HepG2 (cell line): ENCODE data around the gene PGA3. TPM values are rescaled to one million over a fixed set of nuclear protein-coding genes. Genes with fewer than 3 reads are reported as not detected.
A peak's percentile ranks its signal among the peaks of the same experiment; 100 is the strongest.

ENCODE experiments used
- ARNTL ChIP-seq: sonication (generic); formaldehyde crosslinking; IDR thresholded peaks from 2 replicates; pipeline ENCODE4 v1.4.0; 2020; ENCODE audit warnings: mild to moderate bottlenecking, missing genetic modification reagents
- GABPB1 ChIP-seq: IDR thresholded peaks from 2 replicates; pipeline ENCODE4 v1.6.1; 2016; ENCODE audit warnings: mild to moderate bottlenecking, missing genetic modification reagents, moderate library complexity, missing compliant biosample characterization
- GTF3A ChIP-seq: sonication (generic); formaldehyde crosslinking; conservative IDR thresholded peaks from 2 replicates; pipeline ENCODE4 v1.4.0; 2020; ENCODE audit warnings: mild to moderate bottlenecking, missing genetic modification reagents
- KDM5A ChIP-seq: fragments of 200-600 bp; sonication (generic); IDR thresholded peaks from 2 replicates; pipeline ENCODE4 v1.7.0; 2018; ENCODE audit warnings: antibody characterized with exemption, mild to moderate bottlenecking, low read length, borderline replicate concordance
- KDM5B ChIP-seq: sonication (generic); formaldehyde crosslinking; IDR thresholded peaks from 2 replicates; pipeline ENCODE4 v1.4.0; 2020; ENCODE audit warnings: missing genetic modification reagents, mild to moderate bottlenecking, borderline replicate concordance
- NFE2L1 ChIP-seq: sonication (generic); formaldehyde crosslinking; IDR thresholded peaks from 2 replicates; pipeline ENCODE4 v1.4.0; 2020; ENCODE audit warnings: missing genetic modification reagents, mild to moderate bottlenecking, borderline replicate concordance
- NFYB ChIP-seq: sonication (generic); formaldehyde crosslinking; IDR thresholded peaks from 2 replicates; pipeline ENCODE4 v1.4.0; 2020; ENCODE audit warnings: missing genetic modification reagents
- SAFB2 ChIP-seq: sonication (generic); formaldehyde crosslinking; IDR thresholded peaks from 2 replicates; pipeline ENCODE4 v1.5.1; 2020; ENCODE audit warnings: missing genetic modification reagents, low read depth, mild to moderate bottlenecking, borderline replicate concordance
- SKI ChIP-seq: fragments of 450-650 bp; IDR thresholded peaks from one replicate; pipeline ENCODE4 v1.6.1; 2018; ENCODE audit warnings: mild to moderate bottlenecking; ENCODE audit not compliant: partially characterized antibody
- TCF12 ChIP-seq, 2 experiments: fragments of 450-650 bp in 1 of 2; sonication (generic) in 1 of 2; formaldehyde crosslinking in 1 of 2; IDR thresholded peaks; 2 replicates each; pipeline versions ENCODE4 v1.6.1 to v1.8.0; 2017 to 2022; ENCODE audit warnings: antibody characterized with exemption in 1 of 2, mild to moderate bottlenecking in 1 of 2, missing genetic modification reagents in 1 of 2, moderate library complexity in 1 of 2
- YEATS4 ChIP-seq: sonication (generic); formaldehyde crosslinking; IDR thresholded peaks from 2 replicates; pipeline ENCODE4 v1.4.0; 2020; ENCODE audit warnings: missing genetic modification reagents, borderline replicate concordance
- ZFP62 ChIP-seq: sonication (generic); formaldehyde crosslinking; IDR thresholded peaks from 2 replicates; pipeline ENCODE4 v1.4.0; 2020; ENCODE audit warnings: missing genetic modification reagents
- ZNF121 ChIP-seq: sonication (generic); formaldehyde crosslinking; IDR thresholded peaks from 2 replicates; pipeline ENCODE4 v1.5.0; 2020; ENCODE audit warnings: mild to moderate bottlenecking, missing genetic modification reagents
- ZNF513 ChIP-seq: sonication (generic); formaldehyde crosslinking; conservative IDR thresholded peaks from 2 replicates; pipeline ENCODE4 v1.5.0; 2020; ENCODE audit warnings: missing genetic modification reagents
- ZNF558 ChIP-seq: sonication (generic); formaldehyde crosslinking; IDR thresholded peaks from 2 replicates; pipeline ENCODE4 v1.9.0; 2022; ENCODE audit warnings: mild to moderate bottlenecking, missing genetic modification reagents, borderline replicate concordance
- ZNF598 ChIP-seq: sonication (generic); formaldehyde crosslinking; IDR thresholded peaks from 2 replicates; pipeline ENCODE4 v1.5.1; 2020; ENCODE audit warnings: mild to moderate bottlenecking, missing genetic modification reagents, borderline replicate concordance
- ZNF614 ChIP-seq: IDR thresholded peaks from 2 replicates; pipeline ENCODE4 v1.6.1; 2018; ENCODE audit warnings: missing biosample characterization, missing genetic modification reagents, inconsistent platforms, borderline replicate concordance
- ZNF670 ChIP-seq: sonication (generic); formaldehyde crosslinking; IDR thresholded peaks from 2 replicates; pipeline ENCODE4 v1.8.0; 2022; ENCODE audit warnings: mild to moderate bottlenecking, missing genetic modification reagents, borderline replicate concordance
- ZNF788 ChIP-seq: sonication (generic); formaldehyde crosslinking; IDR thresholded peaks from 2 replicates; pipeline ENCODE4 v1.5.0; 2020; ENCODE audit warnings: mild to moderate bottlenecking, missing genetic modification reagents, borderline replicate concordance
- polyA plus RNA-seq, 8 experiments: library from polyadenylated mRNA; depleted of rRNA in 3 of 8; stranded (reverse) in 7 of 8; unstranded in 1 of 8; fragments of >200 nt; fragmentation: Illumina TruSeq in 4 of 8; extraction: Trizol in 4 of 8; gene quantifications; 2 replicates each; pipeline versions ENCODE4 v1.2.1 to v1.2.3, GENCODE V29; 2011 to 2016; ENCODE audit warnings: low read depth in 4 of 8, missing spikeins in 1 of 8, mixed read lengths in 1 of 8; ENCODE audit not compliant: insufficient read depth in 1 of 8
- total RNA-seq, 5 experiments: library from RNA; depleted of rRNA; stranded (reverse); fragments of >200 nt; fragmentation: Illumina TruSeq; extraction: Trizol; gene quantifications; 2 replicates each; pipeline ENCODE4 v1.2.3, GENCODE V29; 2016; ENCODE audit warnings: low read depth in 1 of 5
- TF ChIP-seq, protein P1 (sequence below): IDR thresholded peaks from 2 replicates; pipeline ENCODE4 v1.6.1; 2012; ENCODE audit warnings: inconsistent platforms
- TF ChIP-seq, protein P2 (sequence below): sonication (generic); formaldehyde crosslinking; IDR thresholded peaks from 2 replicates; pipeline ENCODE4 v1.5.0; 2020; ENCODE audit warnings: mild to moderate bottlenecking, missing genetic modification reagents, borderline replicate concordance
- TF ChIP-seq, protein P3 (sequence below): sonication (generic); formaldehyde crosslinking; IDR thresholded peaks from 2 replicates; pipeline ENCODE4 v1.9.0; 2022; ENCODE audit warnings: low read depth, missing genetic modification reagents

PGA3 gene
- total and polyA plus RNA-seq, 2 of the 13 experiments (the other 11 are each of a cell fraction or from before 2014, with no cell fraction given): not detected

DNA sequence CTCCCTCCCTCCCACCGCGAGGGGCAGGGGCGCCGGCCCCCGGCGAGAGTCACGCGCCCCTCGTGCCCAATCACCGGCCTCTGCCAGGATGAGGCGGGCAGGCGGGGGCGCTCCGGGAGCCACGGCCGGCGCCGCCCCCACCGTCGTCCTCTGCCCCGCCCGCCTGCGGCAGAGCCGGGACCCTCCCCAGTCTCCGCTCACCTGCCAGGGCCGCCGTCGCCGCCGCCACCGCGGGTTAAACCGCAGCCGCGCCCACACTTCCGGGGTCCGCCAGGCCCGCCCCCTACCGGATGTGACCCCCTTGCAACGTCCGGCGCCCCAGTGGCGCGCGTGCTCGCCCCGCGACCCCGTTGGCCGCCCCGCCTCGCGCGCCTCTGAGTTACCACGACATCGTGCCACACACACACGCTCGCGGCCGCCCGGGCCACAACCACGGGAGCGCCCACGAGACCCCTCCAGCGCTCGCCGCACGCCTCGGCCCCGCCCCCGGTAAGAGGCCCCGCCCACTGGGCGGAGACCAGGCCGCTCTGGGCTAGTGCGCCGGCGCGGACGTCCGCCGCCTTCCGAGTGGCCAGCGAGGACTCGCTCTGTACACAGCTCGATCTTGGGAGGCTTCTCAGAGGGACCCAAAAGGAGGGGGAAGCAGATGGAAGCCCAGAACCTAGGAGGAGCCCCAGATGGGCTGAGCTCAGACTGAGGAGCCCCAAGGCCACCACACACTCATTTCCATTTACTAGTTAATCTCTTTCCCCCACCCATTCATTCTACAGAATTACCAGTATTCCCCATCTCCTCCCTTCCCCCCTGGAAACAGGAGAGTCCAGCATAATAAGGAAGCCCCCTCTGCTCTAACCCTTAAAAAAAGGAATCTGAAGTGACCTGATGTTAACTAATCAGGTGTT is 41.9 kb upstream of the PGA3 start, which contains the start of gene VPS37C (continued):
- TF ChIP-seq TCF12 (IDR thresholded peaks at IDR 0.05) (no peak), TCF12 (CRISPR knock-in tag; IDR thresholded peaks at IDR 0.05) (peak; percentile 12; the same call in 1 of the 2 replicates), KDM5B (CRISPR knock-in tag) (peak; percentile 88; the same call in 1 of the 2 replicates), YEATS4 (CRISPR knock-in tag) (peak; percentile 97), ARNTL (0 out of 2 replicates have a peak, but pooled peaks have one; percentile 21), NFE2L1 (CRISPR knock-in tag) (no peak), ZFP62 (no peak), ZNF614 (CRISPR knock-in tag) (peak; percentile 22; the same call in 1 of the 2 replicates), SAFB2 (0 out of 2 replicates have a peak, but pooled peaks have one; percentile 60), ZNF558 (CRISPR knock-in tag) (peak; percentile 6; the same call in 1 of the 2 replicates), ZNF788 (CRISPR knock-in tag) (peak; percentile 60; the same call in 1 of the 2 replicates), GTF3A (CRISPR knock-in tag) (0 out of 2 replicates have a peak, but pooled peaks have one; percentile 68), KDM5A (0 out of 2 replicates have a peak, but pooled peaks have one; percentile 10), GABPB1 (CRISPR knock-in tag) (peak; percentile 92), ZNF670 (0 out of 2 replicates have a peak, but pooled peaks have one; percentile 10), ZNF598 (CRISPR knock-in tag) (no peak), SKI (no peak), NFYB (CRISPR knock-in tag) (peak; percentile 76), ZNF121 (CRISPR knock-in tag) (0 out of 2 replicates have a peak, but pooled peaks have one; percentile 20), ZNF513 (CRISPR knock-in tag) (no peak)
- TF ChIP-seq, protein P1, sequence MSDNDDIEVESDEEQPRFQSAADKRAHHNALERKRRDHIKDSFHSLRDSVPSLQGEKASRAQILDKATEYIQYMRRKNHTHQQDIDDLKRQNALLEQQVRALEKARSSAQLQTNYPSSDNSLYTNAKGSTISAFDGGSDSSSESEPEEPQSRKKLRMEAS: peak; percentile 79
- TF ChIP-seq, protein P2, sequence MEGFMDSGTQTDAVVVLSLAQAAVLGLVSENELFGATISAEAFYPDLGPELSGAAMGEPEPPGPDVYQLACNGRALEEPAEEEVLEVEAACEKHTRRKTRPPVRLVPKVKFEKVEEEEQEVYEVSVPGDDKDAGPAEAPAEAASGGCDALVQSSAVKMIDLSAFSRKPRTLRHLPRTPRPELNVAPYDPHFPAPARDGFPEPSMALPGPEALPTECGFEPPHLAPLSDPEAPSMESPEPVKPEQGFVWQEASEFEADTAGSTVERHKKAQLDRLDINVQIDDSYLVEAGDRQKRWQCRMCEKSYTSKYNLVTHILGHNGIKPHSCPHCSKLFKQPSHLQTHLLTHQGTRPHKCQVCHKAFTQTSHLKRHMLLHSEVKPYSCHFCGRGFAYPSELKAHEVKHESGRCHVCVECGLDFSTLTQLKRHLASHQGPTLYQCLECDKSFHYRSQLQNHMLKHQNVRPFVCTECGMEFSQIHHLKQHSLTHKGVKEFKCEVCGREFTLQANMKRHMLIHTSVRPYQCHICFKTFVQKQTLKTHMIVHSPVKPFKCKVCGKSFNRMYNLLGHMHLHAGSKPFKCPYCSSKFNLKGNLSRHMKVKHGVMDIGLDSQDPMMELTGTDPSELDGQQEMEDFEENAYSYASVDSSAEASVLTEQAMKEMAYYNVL (CRISPR knock-in tag): peak; percentile 0; the same call in 1 of the 2 replicates
- TF ChIP-seq, protein P3, sequence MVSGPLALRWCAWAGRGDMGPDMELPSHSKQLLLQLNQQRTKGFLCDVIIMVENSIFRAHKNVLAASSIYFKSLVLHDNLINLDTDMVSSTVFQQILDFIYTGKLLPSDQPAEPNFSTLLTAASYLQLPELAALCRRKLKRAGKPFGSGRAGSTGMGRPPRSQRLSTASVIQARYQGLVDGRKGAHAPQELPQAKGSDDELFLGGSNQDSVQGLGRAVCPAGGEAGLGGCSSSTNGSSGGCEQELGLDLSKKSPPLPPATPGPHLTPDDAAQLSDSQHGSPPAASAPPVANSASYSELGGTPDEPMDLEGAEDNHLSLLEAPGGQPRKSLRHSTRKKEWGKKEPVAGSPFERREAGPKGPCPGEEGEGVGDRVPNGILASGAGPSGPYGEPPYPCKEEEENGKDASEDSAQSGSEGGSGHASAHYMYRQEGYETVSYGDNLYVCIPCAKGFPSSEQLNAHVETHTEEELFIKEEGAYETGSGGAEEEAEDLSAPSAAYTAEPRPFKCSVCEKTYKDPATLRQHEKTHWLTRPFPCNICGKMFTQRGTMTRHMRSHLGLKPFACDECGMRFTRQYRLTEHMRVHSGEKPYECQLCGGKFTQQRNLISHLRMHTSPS (CRISPR knock-in tag): peak; percentile 27; the same call in 1 of the 2 replicates
